ENCODE data around the gene LOC128125822.

The LOC128125822 gene

DNA sequence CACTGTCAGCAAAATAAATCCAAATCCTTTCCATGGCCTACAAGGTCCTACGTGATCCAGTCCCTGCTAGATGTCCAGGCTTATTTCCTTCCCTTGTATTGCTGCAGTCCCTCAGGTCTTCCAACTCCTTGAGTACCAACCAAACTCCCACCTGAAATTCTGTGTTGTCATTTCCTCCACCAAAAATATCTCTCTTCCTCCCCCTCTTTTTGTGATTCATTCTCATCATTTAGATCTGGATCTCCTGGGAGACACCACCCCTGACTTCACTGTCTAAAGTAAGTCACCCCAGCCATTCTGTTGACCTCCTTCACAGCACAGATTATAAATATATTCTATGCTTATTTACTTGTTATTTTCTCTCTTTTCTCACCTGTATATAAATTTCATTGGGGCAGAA, 9.0 kb upstream of the LOC128125822 start:
- in situ Hi-C loops (cut with HindIII; ENCODE audit: low pct_unique_long_range_greater_than_20kb, low sequenced_read_pairs), result no loop called here
- no peak overlapping the region for H3K27ac ChIP-seq (ENCODE audit: low read length)

GRCh38 chr6:63565058-63565726, 7.1 kb upstream of the LOC128125822 start:
- Histone ChIP-seq H3K4me3 (ENCODE audit: low read depth in 2 of 2, low read length in 2 of 2) (no peak overlapping the region), H3K27ac (ENCODE audit: low read length) (no peak overlapping the region), H3K36me3 (ENCODE audit: control insufficient read depth, insufficient read depth, low read length) (no peaks in the 10 kb centered on the region), H3K9me3 (ENCODE audit: control insufficient read depth, insufficient read depth, low read depth, low read length) (0 out of 2 replicates have a peak, but pooled peaks cover 5% of the 10 kb centered on the region), H3K27me3 (ENCODE audit: control insufficient read depth, insufficient read depth, low read length) (peaks cover 4% of the 10 kb centered on the region; the same call in 1 of the 2 replicates), H3K4me1 (ENCODE audit: control insufficient read depth, insufficient read depth, low read length) (0 out of 2 replicates have a peak, but pooled peaks cover 3% of the 10 kb centered on the region)
- DNase-seq (ENCODE audit: low read depth, low spot score) (no peak), ATAC-seq (no peak)
- BruUV-seq (replicated peaks), result no TSS peak
- ChIA-PET CTCF (no interaction called here), POLR2A (interaction anchor here (0.6 kb wide), 1 partner anchor 22 kb away, joined by 3 read pairs; no protein-coding TSS in a partner anchor)
- intact Hi-C loops (cut with micrococcal nuclease; ENCODE audit: unreplicated experiment) (no loop called here), in situ Hi-C loops (cut with HindIII; ENCODE audit: low pct_unique_long_range_greater_than_20kb, low sequenced_read_pairs) (no loop called here)
- TF ChIP-seq TCF7L2 (IDR thresholded peaks at IDR 0.05; ENCODE audit: low read depth, low read length) (no peak), CTCF (IDR thresholded peaks at IDR 0.05) (no peak), POLR2AphosphoS5 (IDR thresholded peaks at IDR 0.05; ENCODE audit: low read depth, low read length) (no peak), SIN3A (IDR thresholded peaks at IDR 0.05; ENCODE audit: borderline replicate concordance, insufficient read depth, low read depth, low read length) (no peak)
- TF ChIP-seq, protein P1, sequence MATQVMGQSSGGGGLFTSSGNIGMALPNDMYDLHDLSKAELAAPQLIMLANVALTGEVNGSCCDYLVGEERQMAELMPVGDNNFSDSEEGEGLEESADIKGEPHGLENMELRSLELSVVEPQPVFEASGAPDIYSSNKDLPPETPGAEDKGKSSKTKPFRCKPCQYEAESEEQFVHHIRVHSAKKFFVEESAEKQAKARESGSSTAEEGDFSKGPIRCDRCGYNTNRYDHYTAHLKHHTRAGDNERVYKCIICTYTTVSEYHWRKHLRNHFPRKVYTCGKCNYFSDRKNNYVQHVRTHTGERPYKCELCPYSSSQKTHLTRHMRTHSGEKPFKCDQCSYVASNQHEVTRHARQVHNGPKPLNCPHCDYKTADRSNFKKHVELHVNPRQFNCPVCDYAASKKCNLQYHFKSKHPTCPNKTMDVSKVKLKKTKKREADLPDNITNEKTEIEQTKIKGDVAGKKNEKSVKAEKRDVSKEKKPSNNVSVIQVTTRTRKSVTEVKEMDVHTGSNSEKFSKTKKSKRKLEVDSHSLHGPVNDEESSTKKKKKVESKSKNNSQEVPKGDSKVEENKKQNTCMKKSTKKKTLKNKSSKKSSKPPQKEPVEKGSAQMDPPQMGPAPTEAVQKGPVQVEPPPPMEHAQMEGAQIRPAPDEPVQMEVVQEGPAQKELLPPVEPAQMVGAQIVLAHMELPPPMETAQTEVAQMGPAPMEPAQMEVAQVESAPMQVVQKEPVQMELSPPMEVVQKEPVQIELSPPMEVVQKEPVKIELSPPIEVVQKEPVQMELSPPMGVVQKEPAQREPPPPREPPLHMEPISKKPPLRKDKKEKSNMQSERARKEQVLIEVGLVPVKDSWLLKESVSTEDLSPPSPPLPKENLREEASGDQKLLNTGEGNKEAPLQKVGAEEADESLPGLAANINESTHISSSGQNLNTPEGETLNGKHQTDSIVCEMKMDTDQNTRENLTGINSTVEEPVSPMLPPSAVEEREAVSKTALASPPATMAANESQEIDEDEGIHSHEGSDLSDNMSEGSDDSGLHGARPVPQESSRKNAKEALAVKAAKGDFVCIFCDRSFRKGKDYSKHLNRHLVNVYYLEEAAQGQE (IDR thresholded peaks at IDR 0.05; ENCODE audit: insufficient read depth in 1 of 2, low read depth in 2 of 2, low read length in 1 of 2), result no peak

More for the DNA sequence above, 9.0 kb upstream of the LOC128125822 start:
- Histone ChIP-seq H3K4me3 (ENCODE audit: low read depth in 2 of 2, low read length in 2 of 2) (no peak overlapping the region), H3K4me1 (ENCODE audit: control insufficient read depth, insufficient read depth, low read length) (0 out of 2 replicates have a peak, but pooled peaks cover 3% of the 10 kb centered on the region), H3K27me3 (ENCODE audit: control insufficient read depth, insufficient read depth, low read length) (peaks cover 4% of the 10 kb centered on the region; the same call in 1 of the 2 replicates), H3K36me3 (ENCODE audit: control insufficient read depth, insufficient read depth, low read length) (no peaks in the 10 kb centered on the region), H3K9me3 (ENCODE audit: control insufficient read depth, insufficient read depth, low read depth, low read length) (0 out of 2 replicates have a peak, but pooled peaks cover 5% of the 10 kb centered on the region)
- no TSS peak for BruUV-seq (replicated peaks)
- DNase-seq (ENCODE audit: low read depth, low spot score) (no peak), ATAC-seq (no peak)
- POLR2A ChIA-PET, result no interaction called here
- CTCF ChIA-PET, result no interaction called here
- no peak for TF ChIP-seq CTCF (IDR thresholded peaks at IDR 0.05)
- intact Hi-C loops (cut with micrococcal nuclease; ENCODE audit: unreplicated experiment), result no loop called here
